ENCODE measurements around the gene TRHDE.
"Not testable (repeated sequence)": the region's sequence is repeated elsewhere in the genome, so short reads cannot be mapped to it uniquely, and the experiment has no call there.

- TF ChIP-seq CTCF (IDR thresholded peaks at IDR 0.05; ENCODE audit: insufficient read depth, low read length); REST (IDR thresholded peaks at IDR 0.05; ENCODE audit: insufficient replicate concordance, low read depth); GABPA (IDR thresholded peaks at IDR 0.05; ENCODE audit: low read depth): not testable (repeated sequence)
Observed at GRCh38 chr12:72520044-72520678, 248.0 kb downstream of the TRHDE start.

Data from HL-60 (cell line).